WTC11 (cell line): ENCODE results near the gene MOV10L1. TPM values are rescaled to one million over a fixed set of nuclear protein-coding genes. Genes with fewer than 3 reads are reported as not detected.

Experiments used
- ATAC-seq: fragments of 200-7000 bp; cut with Tn5 transposase; 2 replicates; pipeline ENCODE4 v1.10.0; 2021; ENCODE audit warnings: mild to moderate bottlenecking, moderate library complexity
- CTCF ChIA-PET: fragments of 300-600 bp; sonication (Branson Sonifier 250); formaldehyde crosslinking; loops from one replicate; lab custom pipeline; 2021; ENCODE audit warnings: antibody characterized with exemption; lab: Charles Lee
- POLR2A ChIA-PET: fragments of 350-600 bp; sonication (Branson Sonifier 250); formaldehyde crosslinking; loops from one replicate; lab custom pipeline; 2021; ENCODE audit warnings: antibody characterized with exemption; lab: Charles Lee
- DNase-seq: peaks from one replicate; pipeline ENCODE4 v3.0.0; 2021; ENCODE audit warnings: low spot score
- H3K27ac Mint-ChIP-seq: 2 replicates; pipeline ENCODE4 v1.8.0; 2021; ENCODE audit warnings: mixed read lengths
- H3K27me3 Mint-ChIP-seq: 2 replicates; pipeline ENCODE4 v1.8.0; 2021; ENCODE audit warnings: low read depth, mild to moderate bottlenecking, moderate library complexity, mixed read lengths
- H3K36me3 Mint-ChIP-seq: 2 replicates; pipeline ENCODE4 v1.8.0; 2021; ENCODE audit warnings: mixed read lengths
- H3K4me1 Mint-ChIP-seq: 2 replicates; pipeline ENCODE4 v1.8.0; 2022; ENCODE audit warnings: mixed read lengths
- H3K4me3 Mint-ChIP-seq: 2 replicates; pipeline ENCODE4 v1.8.0; 2021; ENCODE audit warnings: mild to moderate bottlenecking, moderate library complexity, mixed read lengths
- H3K9me3 Mint-ChIP-seq: 2 replicates; pipeline ENCODE4 v1.8.0; 2021; ENCODE audit warnings: mixed read lengths
- CBFB ChIP-seq: sonication (generic); formaldehyde crosslinking; IDR thresholded peaks from 2 replicates; pipeline ENCODE4 v1.8.1; 2022; ENCODE audit warnings: mild to moderate bottlenecking, low read depth, missing genetic modification reagents
- FOXK1 ChIP-seq: sonication (generic); formaldehyde crosslinking; IDR thresholded peaks from 2 replicates; pipeline ENCODE4 v1.8.0; 2022; ENCODE audit warnings: mild to moderate bottlenecking, moderate library complexity, missing genetic modification reagents
- FOXP1 ChIP-seq: sonication (generic); formaldehyde crosslinking; IDR thresholded peaks from 2 replicates; pipeline ENCODE4 v1.8.0; 2022; ENCODE audit warnings: missing genetic modification reagents, mild to moderate bottlenecking, moderate library complexity, borderline replicate concordance
- JAZF1 ChIP-seq: fragments of 250-450 bp; sonication (Bioruptor Pico); IDR thresholded peaks from 2 replicates; pipeline ENCODE4 v1.9.0; 2021; ENCODE audit warnings: moderate library complexity, mild to moderate bottlenecking, inconsistent platforms
- SP1 ChIP-seq: sonication (generic); formaldehyde crosslinking; conservative IDR thresholded peaks from 2 replicates; pipeline ENCODE4 v1.8.1; 2022; ENCODE audit warnings: missing genetic modification reagents
- TEAD4 ChIP-seq: sonication (generic); formaldehyde crosslinking; IDR thresholded peaks from 2 replicates; pipeline ENCODE4 v1.8.0; 2022; ENCODE audit warnings: mild to moderate bottlenecking, missing genetic modification reagents
- total RNA-seq: library from RNA; stranded (reverse); gene quantifications from 3 replicates; pipeline ENCODE4 v1.2.3, GENCODE V29; 2021
- TF ChIP-seq, protein P1 (sequence below): sonication (generic); formaldehyde crosslinking; IDR thresholded peaks from 2 replicates; pipeline ENCODE4 v1.8.1; 2022; ENCODE audit warnings: low read depth, mild to moderate bottlenecking, moderate library complexity, missing genetic modification reagents, borderline replicate concordance
- TF ChIP-seq, protein P2 (sequence below): sonication (generic); formaldehyde crosslinking; IDR thresholded peaks from 2 replicates; pipeline ENCODE4 v1.8.1; 2023; ENCODE audit warnings: mild to moderate bottlenecking, missing genetic modification reagents, moderate library complexity
- TF ChIP-seq, protein P3 (sequence below): sonication (generic); formaldehyde crosslinking; IDR thresholded peaks from 2 replicates; pipeline ENCODE4 v1.8.0; 2022; ENCODE audit warnings: missing genetic modification reagents
- TF ChIP-seq, protein P4 (sequence below): sonication (generic); formaldehyde crosslinking; IDR thresholded peaks from 2 replicates; pipeline ENCODE4 v1.8.1; 2023; ENCODE audit warnings: mild to moderate bottlenecking, missing genetic modification reagents, borderline replicate concordance
- TF ChIP-seq, protein P5 (sequence below): sonication (generic); formaldehyde crosslinking; IDR thresholded peaks from 2 replicates; pipeline ENCODE4 v1.8.0; 2022; ENCODE audit warnings: mild to moderate bottlenecking, missing genetic modification reagents

The MOV10L1 gene
- total RNA-seq, 1 experiment from 2014 or later: not detected

DNA sequence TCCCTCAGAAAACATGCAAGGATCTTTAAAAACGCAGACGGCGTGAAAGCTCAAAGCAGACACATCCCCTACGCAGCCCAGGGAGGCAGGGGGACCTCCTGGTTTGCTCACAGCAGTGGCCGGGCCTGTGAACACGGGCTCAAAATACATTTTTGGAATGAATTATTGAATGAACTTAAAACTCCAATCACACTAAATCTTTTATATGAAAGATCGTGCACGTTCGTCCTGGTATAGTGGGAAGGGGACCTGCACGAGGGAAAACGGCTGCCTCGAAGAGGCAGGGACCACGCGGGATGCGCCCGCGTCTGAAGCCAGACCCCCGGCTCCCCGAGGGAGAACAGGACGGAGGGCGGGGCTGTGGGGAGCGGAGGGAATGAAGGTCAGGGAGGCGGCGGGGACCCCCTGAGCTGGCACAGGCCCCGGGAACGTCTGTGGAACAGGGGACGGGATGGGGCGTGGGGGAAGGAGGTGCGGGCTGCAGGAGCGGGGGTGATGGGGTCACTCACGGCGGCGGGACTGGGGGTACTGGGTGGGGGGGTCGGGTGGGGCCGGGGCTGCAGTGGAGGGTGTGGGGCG, 79.5 kb downstream of the MOV10L1 start (continued):
- TF ChIP-seq, protein P1, sequence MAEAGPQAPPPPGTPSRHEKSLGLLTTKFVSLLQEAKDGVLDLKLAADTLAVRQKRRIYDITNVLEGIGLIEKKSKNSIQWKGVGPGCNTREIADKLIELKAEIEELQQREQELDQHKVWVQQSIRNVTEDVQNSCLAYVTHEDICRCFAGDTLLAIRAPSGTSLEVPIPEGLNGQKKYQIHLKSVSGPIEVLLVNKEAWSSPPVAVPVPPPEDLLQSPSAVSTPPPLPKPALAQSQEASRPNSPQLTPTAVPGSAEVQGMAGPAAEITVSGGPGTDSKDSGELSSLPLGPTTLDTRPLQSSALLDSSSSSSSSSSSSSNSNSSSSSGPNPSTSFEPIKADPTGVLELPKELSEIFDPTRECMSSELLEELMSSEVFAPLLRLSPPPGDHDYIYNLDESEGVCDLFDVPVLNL (CRISPR knock-in tag): no peak
- TF ChIP-seq TEAD4 (CRISPR knock-in tag): no peak
- TF ChIP-seq CBFB: no peak
- TF ChIP-seq, protein P2, sequence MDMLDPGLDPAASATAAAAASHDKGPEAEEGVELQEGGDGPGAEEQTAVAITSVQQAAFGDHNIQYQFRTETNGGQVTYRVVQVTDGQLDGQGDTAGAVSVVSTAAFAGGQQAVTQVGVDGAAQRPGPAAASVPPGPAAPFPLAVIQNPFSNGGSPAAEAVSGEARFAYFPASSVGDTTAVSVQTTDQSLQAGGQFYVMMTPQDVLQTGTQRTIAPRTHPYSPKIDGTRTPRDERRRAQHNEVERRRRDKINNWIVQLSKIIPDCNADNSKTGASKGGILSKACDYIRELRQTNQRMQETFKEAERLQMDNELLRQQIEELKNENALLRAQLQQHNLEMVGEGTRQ (CRISPR knock-in tag): no peak
- TF ChIP-seq FOXP1 (CRISPR knock-in tag): no peak

DNA sequence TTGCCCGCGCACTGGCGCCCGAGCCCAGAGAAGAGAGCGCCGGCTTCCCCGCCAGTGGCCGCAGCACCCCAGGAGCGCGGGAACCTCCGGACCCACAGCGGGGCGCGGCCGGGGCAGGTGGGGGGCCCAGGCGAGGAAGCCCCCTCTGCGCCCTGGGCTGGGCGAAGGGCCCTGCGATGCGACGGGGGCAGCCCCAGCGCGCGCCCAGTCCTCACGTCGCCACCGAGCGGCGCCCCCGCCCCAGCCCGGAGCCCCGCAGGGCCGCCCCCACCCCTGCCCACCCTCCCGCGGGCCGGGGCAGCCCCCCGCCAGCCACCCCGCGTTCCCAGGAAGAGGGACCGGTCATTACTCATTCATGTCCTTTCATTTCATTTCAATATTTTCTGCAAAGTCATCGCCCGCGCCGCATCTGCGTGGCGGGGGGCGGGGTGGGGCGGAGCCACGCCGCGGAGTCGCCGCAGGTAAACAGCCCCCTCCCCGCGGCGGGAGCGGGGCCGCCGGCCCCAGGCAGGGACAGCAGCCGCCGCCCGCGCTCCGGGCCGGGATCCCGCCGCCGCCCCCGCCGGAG, 80.1 kb downstream of the MOV10L1 start:
- POLR2A ChIA-PET: no interaction called here
- H3K4me1 Mint-ChIP-seq: peaks cover 3% of the 10 kb centered on the region; the same call in 1 of the 2 replicates

DNA sequence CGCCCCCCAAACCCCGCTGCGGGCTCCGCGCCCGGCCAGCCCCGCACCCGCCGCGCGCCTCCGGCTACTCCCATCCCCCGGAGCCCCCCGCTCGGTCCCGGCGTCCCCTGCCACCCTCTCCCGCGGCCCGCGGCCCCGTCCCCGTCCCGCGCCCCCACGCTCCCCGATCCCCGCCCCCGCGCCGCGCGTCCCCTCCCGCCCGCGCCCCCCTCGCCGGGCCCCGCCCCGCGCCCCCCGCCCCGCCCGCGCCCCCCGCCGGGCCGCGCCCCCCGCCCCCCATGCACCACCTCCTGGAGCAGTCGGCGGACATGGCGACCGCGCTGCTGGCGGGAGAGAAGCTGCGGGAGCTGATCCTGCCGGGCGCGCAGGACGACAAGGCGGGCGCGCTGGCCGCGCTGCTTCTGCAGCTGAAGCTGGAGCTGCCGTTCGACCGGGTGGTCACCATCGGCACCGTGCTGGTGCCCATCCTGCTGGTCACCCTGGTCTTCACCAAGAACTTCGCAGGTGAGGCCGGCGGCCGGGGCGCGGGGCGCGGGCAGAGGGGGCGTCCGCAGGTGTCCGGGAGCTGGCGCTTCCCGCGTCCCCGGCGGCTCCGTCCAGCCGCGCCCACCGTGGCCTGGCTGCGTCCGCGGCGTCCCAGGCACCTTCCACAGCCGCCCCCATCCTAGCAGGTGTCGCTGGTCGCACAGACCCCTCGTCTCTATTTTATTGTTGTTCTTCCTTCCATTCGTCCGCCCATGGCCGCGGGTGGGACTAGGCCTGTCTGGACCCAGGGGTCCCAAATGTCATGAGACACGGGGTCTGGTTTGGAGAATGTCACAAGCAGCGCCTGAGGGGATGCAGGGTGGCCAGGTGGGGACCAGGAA, 80.9 kb downstream of the MOV10L1 start, which contains the start of gene PANX2:
PANX2 (plus strand) TSS at position 279 of the 866 bp plus-strand sequence; CDS start at position 279, 0 bp downstream.
- H3K9me3 Mint-ChIP-seq: no peaks in the 10 kb centered on the region
- CTCF ChIA-PET: interaction anchor here (0.8 to 1.5 kb wide), 6 partner anchors 19 to 140 kb away, joined by 3 to 8 read pairs (median 4); no protein-coding TSS in a partner anchor
- POLR2A ChIA-PET: no interaction called here
- peak within 1 kb of the TSS; percentile 80 for H3K4me3 Mint-ChIP-seq
- H3K27ac Mint-ChIP-seq: no peak within 1 kb of the TSS
- ATAC-seq: peak; percentile 33
- TF ChIP-seq JAZF1 (CRISPR knock-in tag): no peak
- TF ChIP-seq, protein P1 (CRISPR knock-in tag): no peak
- TF ChIP-seq, protein P3, sequence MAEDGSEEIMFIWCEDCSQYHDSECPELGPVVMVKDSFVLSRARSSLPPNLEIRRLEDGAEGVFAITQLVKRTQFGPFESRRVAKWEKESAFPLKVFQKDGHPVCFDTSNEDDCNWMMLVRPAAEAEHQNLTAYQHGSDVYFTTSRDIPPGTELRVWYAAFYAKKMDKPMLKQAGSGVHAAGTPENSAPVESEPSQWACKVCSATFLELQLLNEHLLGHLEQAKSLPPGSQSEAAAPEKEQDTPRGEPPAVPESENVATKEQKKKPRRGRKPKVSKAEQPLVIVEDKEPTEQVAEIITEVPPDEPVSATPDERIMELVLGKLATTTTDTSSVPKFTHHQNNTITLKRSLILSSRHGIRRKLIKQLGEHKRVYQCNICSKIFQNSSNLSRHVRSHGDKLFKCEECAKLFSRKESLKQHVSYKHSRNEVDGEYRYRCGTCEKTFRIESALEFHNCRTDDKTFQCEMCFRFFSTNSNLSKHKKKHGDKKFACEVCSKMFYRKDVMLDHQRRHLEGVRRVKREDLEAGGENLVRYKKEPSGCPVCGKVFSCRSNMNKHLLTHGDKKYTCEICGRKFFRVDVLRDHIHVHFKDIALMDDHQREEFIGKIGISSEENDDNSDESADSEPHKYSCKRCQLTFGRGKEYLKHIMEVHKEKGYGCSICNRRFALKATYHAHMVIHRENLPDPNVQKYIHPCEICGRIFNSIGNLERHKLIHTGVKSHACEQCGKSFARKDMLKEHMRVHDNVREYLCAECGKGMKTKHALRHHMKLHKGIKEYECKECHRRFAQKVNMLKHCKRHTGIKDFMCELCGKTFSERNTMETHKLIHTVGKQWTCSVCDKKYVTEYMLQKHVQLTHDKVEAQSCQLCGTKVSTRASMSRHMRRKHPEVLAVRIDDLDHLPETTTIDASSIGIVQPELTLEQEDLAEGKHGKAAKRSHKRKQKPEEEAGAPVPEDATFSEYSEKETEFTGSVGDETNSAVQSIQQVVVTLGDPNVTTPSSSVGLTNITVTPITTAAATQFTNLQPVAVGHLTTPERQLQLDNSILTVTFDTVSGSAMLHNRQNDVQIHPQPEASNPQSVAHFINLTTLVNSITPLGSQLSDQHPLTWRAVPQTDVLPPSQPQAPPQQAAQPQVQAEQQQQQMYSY (CRISPR knock-in tag): peak; percentile 33; the same call in 1 of the 2 replicates
- DNase-seq: peak; percentile 44
- peaks cover 3% of the 10 kb centered on the region; the same call in 1 of the 2 replicates for H3K4me1 Mint-ChIP-seq
- H3K36me3 Mint-ChIP-seq: no peaks in the 10 kb centered on the region
- H3K27me3 Mint-ChIP-seq: peaks cover 25% of the 10 kb centered on the region

More for the DNA sequence above, 80.1 kb downstream of the MOV10L1 start:
- ATAC-seq (peak; percentile 35), DNase-seq (no peak)
- Mint-ChIP-seq H3K27me3 (peaks cover 25% of the 10 kb centered on the region), H3K27ac (no peak overlapping the region), H3K4me3 (peak overlapping the region; percentile 52), H3K36me3 (no peaks in the 10 kb centered on the region), H3K9me3 (no peaks in the 10 kb centered on the region)
- peak; percentile 26; the same call in 1 of the 2 replicates for TF ChIP-seq SP1 (CRISPR knock-in tag)
- TF ChIP-seq FOXK1: peak; percentile 73; the same call in 1 of the 2 replicates
- TF ChIP-seq, protein P4, sequence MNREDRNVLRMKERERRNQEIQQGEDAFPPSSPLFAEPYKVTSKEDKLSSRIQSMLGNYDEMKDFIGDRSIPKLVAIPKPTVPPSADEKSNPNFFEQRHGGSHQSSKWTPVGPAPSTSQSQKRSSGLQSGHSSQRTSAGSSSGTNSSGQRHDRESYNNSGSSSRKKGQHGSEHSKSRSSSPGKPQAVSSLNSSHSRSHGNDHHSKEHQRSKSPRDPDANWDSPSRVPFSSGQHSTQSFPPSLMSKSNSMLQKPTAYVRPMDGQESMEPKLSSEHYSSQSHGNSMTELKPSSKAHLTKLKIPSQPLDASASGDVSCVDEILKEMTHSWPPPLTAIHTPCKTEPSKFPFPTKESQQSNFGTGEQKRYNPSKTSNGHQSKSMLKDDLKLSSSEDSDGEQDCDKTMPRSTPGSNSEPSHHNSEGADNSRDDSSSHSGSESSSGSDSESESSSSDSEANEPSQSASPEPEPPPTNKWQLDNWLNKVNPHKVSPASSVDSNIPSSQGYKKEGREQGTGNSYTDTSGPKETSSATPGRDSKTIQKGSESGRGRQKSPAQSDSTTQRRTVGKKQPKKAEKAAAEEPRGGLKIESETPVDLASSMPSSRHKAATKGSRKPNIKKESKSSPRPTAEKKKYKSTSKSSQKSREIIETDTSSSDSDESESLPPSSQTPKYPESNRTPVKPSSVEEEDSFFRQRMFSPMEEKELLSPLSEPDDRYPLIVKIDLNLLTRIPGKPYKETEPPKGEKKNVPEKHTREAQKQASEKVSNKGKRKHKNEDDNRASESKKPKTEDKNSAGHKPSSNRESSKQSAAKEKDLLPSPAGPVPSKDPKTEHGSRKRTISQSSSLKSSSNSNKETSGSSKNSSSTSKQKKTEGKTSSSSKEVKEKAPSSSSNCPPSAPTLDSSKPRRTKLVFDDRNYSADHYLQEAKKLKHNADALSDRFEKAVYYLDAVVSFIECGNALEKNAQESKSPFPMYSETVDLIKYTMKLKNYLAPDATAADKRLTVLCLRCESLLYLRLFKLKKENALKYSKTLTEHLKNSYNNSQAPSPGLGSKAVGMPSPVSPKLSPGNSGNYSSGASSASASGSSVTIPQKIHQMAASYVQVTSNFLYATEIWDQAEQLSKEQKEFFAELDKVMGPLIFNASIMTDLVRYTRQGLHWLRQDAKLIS: no peak
- TF ChIP-seq, protein P5, sequence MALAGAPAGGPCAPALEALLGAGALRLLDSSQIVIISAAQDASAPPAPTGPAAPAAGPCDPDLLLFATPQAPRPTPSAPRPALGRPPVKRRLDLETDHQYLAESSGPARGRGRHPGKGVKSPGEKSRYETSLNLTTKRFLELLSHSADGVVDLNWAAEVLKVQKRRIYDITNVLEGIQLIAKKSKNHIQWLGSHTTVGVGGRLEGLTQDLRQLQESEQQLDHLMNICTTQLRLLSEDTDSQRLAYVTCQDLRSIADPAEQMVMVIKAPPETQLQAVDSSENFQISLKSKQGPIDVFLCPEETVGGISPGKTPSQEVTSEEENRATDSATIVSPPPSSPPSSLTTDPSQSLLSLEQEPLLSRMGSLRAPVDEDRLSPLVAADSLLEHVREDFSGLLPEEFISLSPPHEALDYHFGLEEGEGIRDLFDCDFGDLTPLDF (CRISPR knock-in tag): no peak
- CTCF ChIA-PET: interaction anchor here (1.5 kb wide), 1 partner anchor 67 kb away, joined by 7 read pairs; no protein-coding TSS in a partner anchor
